HepG2 (cell line): ENCODE results near the gene CTAG1A. TPM values are rescaled to one million over a fixed set of nuclear protein-coding genes. Genes with fewer than 3 reads are reported as not detected.

ENCODE experiments used
- CSRNP2 ChIP-seq: sonication (generic); formaldehyde crosslinking; conservative IDR thresholded peaks from 2 replicates; pipeline ENCODE4 v1.8.0; 2022; ENCODE audit warnings: low read depth, missing genetic modification reagents
- GATA4 ChIP-seq: sonication (generic); IDR thresholded peaks from 2 replicates; pipeline ENCODE4 v1.6.1; 2016; ENCODE audit warnings: antibody characterized with exemption, low read depth, borderline replicate concordance
- HOXA3 ChIP-seq: sonication (generic); formaldehyde crosslinking; IDR thresholded peaks from 2 replicates; pipeline ENCODE4 v1.5.0; 2020; ENCODE audit warnings: missing genetic modification reagents
- MYC ChIP-seq: sonication (generic); formaldehyde crosslinking; IDR thresholded peaks from 2 replicates; pipeline ENCODE4 v1.9.0; 2021; ENCODE audit warnings: missing genetic modification reagents, borderline replicate concordance
- SIN3B ChIP-seq: fragments of 150-350 bp; IDR thresholded peaks from 2 replicates; pipeline ENCODE4 v1.6.1; 2014; ENCODE audit warnings: low read length
- SOX6 ChIP-seq, 2 experiments: fragments of 450-650 bp in 1 of 2; sonication (generic) in 1 of 2; formaldehyde crosslinking in 1 of 2; IDR thresholded peaks; 2 replicates each; pipeline versions ENCODE4 v1.4.0 to v1.6.1; 2017 to 2020; ENCODE audit warnings: antibody characterized with exemption in 1 of 2, mild to moderate bottlenecking in 1 of 2, missing genetic modification reagents in 1 of 2
- ZNF225 ChIP-seq: sonication (generic); formaldehyde crosslinking; IDR thresholded peaks from 2 replicates; pipeline ENCODE4 v1.4.0; 2020; ENCODE audit warnings: mild to moderate bottlenecking, missing genetic modification reagents
- ZNF691 ChIP-seq: sonication (generic); formaldehyde crosslinking; IDR thresholded peaks from 2 replicates; pipeline ENCODE4 v1.4.0; 2020; ENCODE audit warnings: missing genetic modification reagents, low read depth, mild to moderate bottlenecking, borderline replicate concordance
- ZNF782 ChIP-seq: sonication (generic); formaldehyde crosslinking; IDR thresholded peaks from 2 replicates; pipeline ENCODE4 v1.4.0; 2020; ENCODE audit warnings: missing genetic modification reagents, mild to moderate bottlenecking, borderline replicate concordance
- polyA plus RNA-seq, 8 experiments: library from polyadenylated mRNA; depleted of rRNA in 3 of 8; stranded (reverse) in 7 of 8; unstranded in 1 of 8; fragments of >200 nt; fragmentation: Illumina TruSeq in 4 of 8; extraction: Trizol in 4 of 8; gene quantifications; 2 replicates each; pipeline versions ENCODE4 v1.2.1 to v1.2.3, GENCODE V29; 2011 to 2016; ENCODE audit warnings: low read depth in 4 of 8, missing spikeins in 1 of 8, mixed read lengths in 1 of 8; ENCODE audit not compliant: insufficient read depth in 1 of 8
- total RNA-seq, 5 experiments: library from RNA; depleted of rRNA; stranded (reverse); fragments of >200 nt; fragmentation: Illumina TruSeq; extraction: Trizol; gene quantifications; 2 replicates each; pipeline ENCODE4 v1.2.3, GENCODE V29; 2016; ENCODE audit warnings: low read depth in 1 of 5
- TF ChIP-seq, protein P1 (sequence below): sonication (generic); formaldehyde crosslinking; IDR thresholded peaks from 2 replicates; pipeline ENCODE4 v1.5.0; 2020; ENCODE audit warnings: mild to moderate bottlenecking, missing genetic modification reagents, borderline replicate concordance
- TF ChIP-seq, protein P2 (sequence below): sonication (generic); formaldehyde crosslinking; IDR thresholded peaks from 2 replicates; pipeline ENCODE4 v1.8.0; 2022; ENCODE audit warnings: missing genetic modification reagents, mild to moderate bottlenecking, moderate library complexity, borderline replicate concordance
- TF ChIP-seq, protein P3 (sequence below): sonication (generic); formaldehyde crosslinking; IDR thresholded peaks from 2 replicates; pipeline ENCODE4 v1.4.0; 2020; ENCODE audit warnings: missing genetic modification reagents

Gene CTAG1A
- total and polyA plus RNA-seq, 2 of the 13 experiments (the other 11 are each of a cell fraction or from before 2014, with no cell fraction given), result not detected

GRCh38 chrX:154540897-154541535 lies 43.9 kb upstream of the CTAG1A start (continued):
- TF ChIP-seq, protein P1, sequence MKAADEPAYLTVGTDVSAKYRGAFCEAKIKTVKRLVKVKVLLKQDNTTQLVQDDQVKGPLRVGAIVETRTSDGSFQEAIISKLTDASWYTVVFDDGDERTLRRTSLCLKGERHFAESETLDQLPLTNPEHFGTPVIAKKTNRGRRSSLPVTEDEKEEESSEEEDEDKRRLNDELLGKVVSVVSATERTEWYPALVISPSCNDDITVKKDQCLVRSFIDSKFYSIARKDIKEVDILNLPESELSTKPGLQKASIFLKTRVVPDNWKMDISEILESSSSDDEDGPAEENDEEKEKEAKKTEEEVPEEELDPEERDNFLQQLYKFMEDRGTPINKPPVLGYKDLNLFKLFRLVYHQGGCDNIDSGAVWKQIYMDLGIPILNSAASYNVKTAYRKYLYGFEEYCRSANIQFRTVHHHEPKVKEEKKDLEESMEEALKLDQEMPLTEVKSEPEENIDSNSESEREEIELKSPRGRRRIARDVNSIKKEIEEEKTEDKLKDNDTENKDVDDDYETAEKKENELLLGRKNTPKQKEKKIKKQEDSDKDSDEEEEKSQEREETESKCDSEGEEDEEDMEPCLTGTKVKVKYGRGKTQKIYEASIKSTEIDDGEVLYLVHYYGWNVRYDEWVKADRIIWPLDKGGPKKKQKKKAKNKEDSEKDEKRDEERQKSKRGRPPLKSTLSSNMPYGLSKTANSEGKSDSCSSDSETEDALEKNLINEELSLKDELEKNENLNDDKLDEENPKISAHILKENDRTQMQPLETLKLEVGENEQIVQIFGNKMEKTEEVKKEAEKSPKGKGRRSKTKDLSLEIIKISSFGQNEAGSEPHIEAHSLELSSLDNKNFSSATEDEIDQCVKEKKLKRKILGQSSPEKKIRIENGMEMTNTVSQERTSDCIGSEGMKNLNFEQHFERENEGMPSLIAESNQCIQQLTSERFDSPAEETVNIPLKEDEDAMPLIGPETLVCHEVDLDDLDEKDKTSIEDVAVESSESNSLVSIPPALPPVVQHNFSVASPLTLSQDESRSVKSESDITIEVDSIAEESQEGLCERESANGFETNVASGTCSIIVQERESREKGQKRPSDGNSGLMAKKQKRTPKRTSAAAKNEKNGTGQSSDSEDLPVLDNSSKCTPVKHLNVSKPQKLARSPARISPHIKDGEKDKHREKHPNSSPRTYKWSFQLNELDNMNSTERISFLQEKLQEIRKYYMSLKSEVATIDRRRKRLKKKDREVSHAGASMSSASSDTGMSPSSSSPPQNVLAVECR, result peak; percentile 44; the same call in 1 of the 2 replicates
- TF ChIP-seq SOX6 (IDR thresholded peaks at IDR 0.05), result no peak
- TF ChIP-seq SOX6 (CRISPR knock-in tag; IDR thresholded peaks at IDR 0.05), result peak; percentile 54; the same call in 1 of the 2 replicates
- no peak for TF ChIP-seq ZNF225 (CRISPR knock-in tag)
- TF ChIP-seq SIN3B, result no peak
- TF ChIP-seq, protein P2, sequence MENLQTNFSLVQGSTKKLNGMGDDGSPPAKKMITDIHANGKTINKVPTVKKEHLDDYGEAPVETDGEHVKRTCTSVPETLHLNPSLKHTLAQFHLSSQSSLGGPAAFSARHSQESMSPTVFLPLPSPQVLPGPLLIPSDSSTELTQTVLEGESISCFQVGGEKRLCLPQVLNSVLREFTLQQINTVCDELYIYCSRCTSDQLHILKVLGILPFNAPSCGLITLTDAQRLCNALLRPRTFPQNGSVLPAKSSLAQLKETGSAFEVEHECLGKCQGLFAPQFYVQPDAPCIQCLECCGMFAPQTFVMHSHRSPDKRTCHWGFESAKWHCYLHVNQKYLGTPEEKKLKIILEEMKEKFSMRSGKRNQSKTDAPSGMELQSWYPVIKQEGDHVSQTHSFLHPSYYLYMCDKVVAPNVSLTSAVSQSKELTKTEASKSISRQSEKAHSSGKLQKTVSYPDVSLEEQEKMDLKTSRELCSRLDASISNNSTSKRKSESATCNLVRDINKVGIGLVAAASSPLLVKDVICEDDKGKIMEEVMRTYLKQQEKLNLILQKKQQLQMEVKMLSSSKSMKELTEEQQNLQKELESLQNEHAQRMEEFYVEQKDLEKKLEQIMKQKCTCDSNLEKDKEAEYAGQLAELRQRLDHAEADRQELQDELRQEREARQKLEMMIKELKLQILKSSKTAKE (CRISPR knock-in tag), result peak; percentile 73; the same call in 1 of the 2 replicates
- no peak for TF ChIP-seq MYC (CRISPR knock-in tag)
- no peak for TF ChIP-seq ZNF782 (CRISPR knock-in tag)
- TF ChIP-seq, protein P3, sequence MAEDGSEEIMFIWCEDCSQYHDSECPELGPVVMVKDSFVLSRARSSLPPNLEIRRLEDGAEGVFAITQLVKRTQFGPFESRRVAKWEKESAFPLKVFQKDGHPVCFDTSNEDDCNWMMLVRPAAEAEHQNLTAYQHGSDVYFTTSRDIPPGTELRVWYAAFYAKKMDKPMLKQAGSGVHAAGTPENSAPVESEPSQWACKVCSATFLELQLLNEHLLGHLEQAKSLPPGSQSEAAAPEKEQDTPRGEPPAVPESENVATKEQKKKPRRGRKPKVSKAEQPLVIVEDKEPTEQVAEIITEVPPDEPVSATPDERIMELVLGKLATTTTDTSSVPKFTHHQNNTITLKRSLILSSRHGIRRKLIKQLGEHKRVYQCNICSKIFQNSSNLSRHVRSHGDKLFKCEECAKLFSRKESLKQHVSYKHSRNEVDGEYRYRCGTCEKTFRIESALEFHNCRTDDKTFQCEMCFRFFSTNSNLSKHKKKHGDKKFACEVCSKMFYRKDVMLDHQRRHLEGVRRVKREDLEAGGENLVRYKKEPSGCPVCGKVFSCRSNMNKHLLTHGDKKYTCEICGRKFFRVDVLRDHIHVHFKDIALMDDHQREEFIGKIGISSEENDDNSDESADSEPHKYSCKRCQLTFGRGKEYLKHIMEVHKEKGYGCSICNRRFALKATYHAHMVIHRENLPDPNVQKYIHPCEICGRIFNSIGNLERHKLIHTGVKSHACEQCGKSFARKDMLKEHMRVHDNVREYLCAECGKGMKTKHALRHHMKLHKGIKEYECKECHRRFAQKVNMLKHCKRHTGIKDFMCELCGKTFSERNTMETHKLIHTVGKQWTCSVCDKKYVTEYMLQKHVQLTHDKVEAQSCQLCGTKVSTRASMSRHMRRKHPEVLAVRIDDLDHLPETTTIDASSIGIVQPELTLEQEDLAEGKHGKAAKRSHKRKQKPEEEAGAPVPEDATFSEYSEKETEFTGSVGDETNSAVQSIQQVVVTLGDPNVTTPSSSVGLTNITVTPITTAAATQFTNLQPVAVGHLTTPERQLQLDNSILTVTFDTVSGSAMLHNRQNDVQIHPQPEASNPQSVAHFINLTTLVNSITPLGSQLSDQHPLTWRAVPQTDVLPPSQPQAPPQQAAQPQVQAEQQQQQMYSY, result no peak
- TF ChIP-seq GATA4, result no peak
- no peak for TF ChIP-seq ZNF691 (CRISPR knock-in tag)
- TF ChIP-seq CSRNP2, result no peak
- TF ChIP-seq HOXA3 (CRISPR knock-in tag), result no peak
